ACC112 (cell line): ENCODE measurements around the gene IQSEC1.

Experiments used
- H2AFZ ChIP-seq: fragments of 200-600 bp; sonication (generic); one replicate; pipeline ENCODE4 v1.6.0; 2017; ENCODE audit warnings: antibody characterized with exemption, low read length; ENCODE audit not compliant: unreplicated experiment
- H3K27ac ChIP-seq: fragments of 200-600 bp; sonication (generic); 2 replicates; pipeline ENCODE4 v1.5.1; 2014; ENCODE audit warnings: low read depth, mild to moderate bottlenecking, antibody characterized with exemption, low read length, moderate library complexity
- H3K27me3 ChIP-seq: fragments of 200-600 bp; sonication (generic); 2 replicates; pipeline ENCODE4 v1.6.1; 2014; ENCODE audit warnings: mild to moderate bottlenecking, antibody characterized with exemption, low read length, moderate library complexity, mixed read lengths; ENCODE audit not compliant: insufficient read depth
- H3K36me3 ChIP-seq: fragments of 200-600 bp; sonication (generic); 2 replicates; pipeline ENCODE4 v1.6.1; 2016; ENCODE audit warnings: mild to moderate bottlenecking, antibody characterized with exemption, low read length, moderate library complexity, mixed read lengths; ENCODE audit not compliant: insufficient read depth
- H3K4me1 ChIP-seq: fragments of 200-600 bp; sonication (generic); one replicate; pipeline ENCODE4 v1.6.1; 2016; ENCODE audit warnings: low read length, mixed read lengths; ENCODE audit not compliant: insufficient read depth, unreplicated experiment, control insufficient read depth
- H3K4me3 ChIP-seq: fragments of 200-600 bp; sonication (generic); 2 replicates; pipeline ENCODE4 v1.5.1; 2014; ENCODE audit warnings: mild to moderate bottlenecking, low read depth, low read length
- H3K79me2 ChIP-seq: fragments of 200-600 bp; sonication (generic); one replicate; pipeline ENCODE4 v1.6.0; 2016; ENCODE audit warnings: low read length; ENCODE audit not compliant: control insufficient read depth, unreplicated experiment, insufficient read depth

Gene IQSEC1

GRCh38 chr3:13006216-13006990 is 66.8 kb downstream of the IQSEC1 start:
- Histone ChIP-seq H3K4me1 (peaks cover 7% of the 10 kb centered on the region), H3K27ac (no peak overlapping the region), H3K36me3 (no peaks in the 10 kb centered on the region)

GRCh38 chr3:13005301-13005700 is 67.9 kb downstream of the IQSEC1 start:
- H3K27ac ChIP-seq = no peak overlapping the region
- H3K27me3 ChIP-seq = no peaks in the 10 kb centered on the region
- no peak overlapping the region for H3K4me3 ChIP-seq
- H3K36me3 ChIP-seq = no peaks in the 10 kb centered on the region
- peaks cover 7% of the 10 kb centered on the region for H3K4me1 ChIP-seq
- H2AFZ ChIP-seq = no peak overlapping the region
- H3K79me2 ChIP-seq = no peaks in the 10 kb centered on the region

More at GRCh38 chr3:13006216-13006990, 66.8 kb downstream of the IQSEC1 start:
- no peak overlapping the region for H3K4me3 ChIP-seq
- H3K79me2 ChIP-seq = no peaks in the 10 kb centered on the region
- H3K27me3 ChIP-seq = no peaks in the 10 kb centered on the region
- no peak overlapping the region for H2AFZ ChIP-seq

GRCh38 chr3:13004376-13004775 is 68.9 kb downstream of the IQSEC1 start:
- no peaks in the 10 kb centered on the region for H3K79me2 ChIP-seq
- no peak overlapping the region for H3K4me3 ChIP-seq
- no peak overlapping the region for H2AFZ ChIP-seq
- H3K27me3 ChIP-seq = no peaks in the 10 kb centered on the region
- H3K36me3 ChIP-seq = no peaks in the 10 kb centered on the region
- no peak overlapping the region for H3K27ac ChIP-seq
- H3K4me1 ChIP-seq = peaks cover 5% of the 10 kb centered on the region

GRCh38 chr3:13003608-13004007 is 69.6 kb downstream of the IQSEC1 start:
- Histone ChIP-seq H2AFZ (no peak overlapping the region), H3K79me2 (no peaks in the 10 kb centered on the region), H3K36me3 (no peaks in the 10 kb centered on the region), H3K27me3 (no peaks in the 10 kb centered on the region), H3K27ac (no peak overlapping the region), H3K4me1 (no peaks in the 10 kb centered on the region), H3K4me3 (no peak overlapping the region)

- Histone ChIP-seq H3K36me3 (no peaks in the 10 kb centered on the region), H3K4me1 (no peaks in the 10 kb centered on the region), H3K27ac (no peak overlapping the region), H2AFZ (no peak overlapping the region), H3K79me2 (no peaks in the 10 kb centered on the region), H3K4me3 (no peak overlapping the region), H3K27me3 (no peaks in the 10 kb centered on the region)
These were observed 70.7 kb downstream of the IQSEC1 start for GRCh38 chr3:13002398-13003124.

GRCh38 chr3:12999147-13000140 is 73.8 kb downstream of the IQSEC1 start:
- H3K36me3 ChIP-seq = no peaks in the 10 kb centered on the region
- no peaks in the 10 kb centered on the region for H3K79me2 ChIP-seq
- H3K4me3 ChIP-seq = no peak overlapping the region
- H3K27me3 ChIP-seq = peaks cover 2% of the 10 kb centered on the region; the same call in 1 of the 2 replicates
- no peaks in the 10 kb centered on the region for H3K4me1 ChIP-seq
- no peak overlapping the region for H2AFZ ChIP-seq
- no peak overlapping the region for H3K27ac ChIP-seq

GRCh38 chr3:12998648-12999047 is 74.6 kb downstream of the IQSEC1 start:
- Histone ChIP-seq H3K27me3 (peaks cover 8% of the 10 kb centered on the region; the same call in 1 of the 2 replicates), H3K4me3 (no peak overlapping the region), H3K79me2 (no peaks in the 10 kb centered on the region), H3K4me1 (no peaks in the 10 kb centered on the region), H2AFZ (no peak overlapping the region), H3K36me3 (no peaks in the 10 kb centered on the region), H3K27ac (no peak overlapping the region)

DNA sequence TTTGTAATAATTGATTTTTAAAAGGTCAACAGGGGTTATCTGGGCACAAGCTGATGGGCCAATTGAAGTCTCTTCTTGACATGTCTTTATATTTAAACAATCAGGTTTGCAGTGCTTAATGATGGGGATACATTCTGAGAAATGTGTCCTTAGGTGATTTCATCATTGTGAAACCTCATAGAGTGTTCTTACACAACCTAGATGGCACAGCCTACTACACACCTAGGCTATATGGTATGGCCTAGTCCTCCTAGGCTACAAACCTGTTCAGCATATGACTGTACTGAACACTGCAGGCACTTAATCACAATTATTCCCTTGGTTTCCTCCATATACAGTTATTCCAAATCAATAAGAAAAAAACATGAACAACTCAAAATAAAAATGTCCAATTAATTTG is 75.8 kb downstream of the IQSEC1 start:
- Histone ChIP-seq H3K27ac (no peak overlapping the region), H3K36me3 (no peaks in the 10 kb centered on the region), H3K4me1 (no peaks in the 10 kb centered on the region), H3K27me3 (peaks cover 19% of the 10 kb centered on the region), H2AFZ (no peak overlapping the region), H3K4me3 (no peak overlapping the region), H3K79me2 (no peaks in the 10 kb centered on the region)

- Histone ChIP-seq H3K36me3 (no peaks in the 10 kb centered on the region), H3K4me1 (peaks cover 2% of the 10 kb centered on the region), H2AFZ (no peak overlapping the region), H3K27me3 (peaks cover 19% of the 10 kb centered on the region), H3K79me2 (no peaks in the 10 kb centered on the region), H3K4me3 (no peak overlapping the region), H3K27ac (no peak overlapping the region)
These were observed 77.1 kb downstream of the IQSEC1 start for GRCh38 chr3:12996181-12996506.

- H2AFZ ChIP-seq = no peak overlapping the region
- H3K79me2 ChIP-seq = no peaks in the 10 kb centered on the region
- H3K4me3 ChIP-seq = no peak overlapping the region
- no peaks in the 10 kb centered on the region for H3K36me3 ChIP-seq
- peaks cover 19% of the 10 kb centered on the region for H3K27me3 ChIP-seq
- no peak overlapping the region for H3K27ac ChIP-seq
- H3K4me1 ChIP-seq = peaks cover 8% of the 10 kb centered on the region
These were observed 77.6 kb downstream of the IQSEC1 start for GRCh38 chr3:12995389-12996180.
